ENCODE results near the gene KRT6A. TPM values are rescaled to one million over a fixed set of nuclear protein-coding genes. Genes with fewer than 3 reads are reported as not detected.

Gene KRT6A
- total RNA-seq, 4 donors from 2014 or later = 0.30 TPM; not detected in 3

GRCh38 chr12:52487211-52487610, 5.8 kb downstream of the KRT6A start:
- no peak for DNase-seq (ENCODE audit: low spot score in 2 of 2)
- no peaks in the 10 kb centered on the region for H3K36me3 ChIP-seq
- no peak overlapping the region for H3K4me3 ChIP-seq
- no peaks in the 10 kb centered on the region for H3K27me3 ChIP-seq
- no peaks in the 10 kb centered on the region for H3K4me1 ChIP-seq
- 57 to 84% methylated on average over 1 of the region's 1 CpG for WGBS, 2 donors
- peaks cover 0 to 3% (median 0%) of the 10 kb centered on the region in 4 donors for H3K9me3 ChIP-seq
- TF ChIP-seq POLR2A (IDR thresholded peaks at IDR 0.05) (no peak), EP300 (IDR thresholded peaks at IDR 0.05) (no peak), CTCF (IDR thresholded peaks at IDR 0.05) (no peak)
- H3K27ac ChIP-seq = no peak overlapping the region

- no peak for DNase-seq (ENCODE audit: low spot score in 2 of 2)
- Histone ChIP-seq H3K9me3 (peaks cover 0 to 3% (median 0%) of the 10 kb centered on the region in 4 donors), H3K36me3 (no peaks in the 10 kb centered on the region), H3K4me3 (no peak overlapping the region), H3K27me3 (no peaks in the 10 kb centered on the region), H3K4me1 (no peaks in the 10 kb centered on the region), H3K27ac (no peak overlapping the region)
- 85% methylated on average over 5 of the region's 5 CpGs for WGBS, 2 donors
- TF ChIP-seq POLR2A (IDR thresholded peaks at IDR 0.05) (no peak), EP300 (IDR thresholded peaks at IDR 0.05) (no peak), CTCF (IDR thresholded peaks at IDR 0.05) (no peak)
These were observed 6.6 kb downstream of the KRT6A start for GRCh38 chr12:52486166-52487105.

- no peak overlapping the region for H3K27ac ChIP-seq
- no peak for TF ChIP-seq CTCF (IDR thresholded peaks at IDR 0.05)
- TF ChIP-seq POLR2A (IDR thresholded peaks at IDR 0.05) = no peak
- TF ChIP-seq EP300 (IDR thresholded peaks at IDR 0.05) = no peak
- WGBS, 2 donors = 54 to 55% methylated on average over 3 of the region's 3 CpGs
These were observed 13.0 kb downstream of the KRT6A start for GRCh38 chr12:52480073-52480472.

GRCh38 chr12:52477651-52478050, 15.4 kb downstream of the KRT6A start:
- no peaks in the 10 kb centered on the region for H3K4me1 ChIP-seq
- no peak for DNase-seq (ENCODE audit: low spot score in 2 of 2)
- no peak overlapping the region for H3K27ac ChIP-seq
- H3K4me3 ChIP-seq = no peak overlapping the region
- 67 to 79% methylated on average over 2 of the region's 2 CpGs for WGBS, 2 donors
- no peaks in the 10 kb centered on the region for H3K27me3 ChIP-seq
- H3K36me3 ChIP-seq = no peaks in the 10 kb centered on the region
- H3K9me3 ChIP-seq = no peaks in the 10 kb centered on the region
- TF ChIP-seq EP300 (IDR thresholded peaks at IDR 0.05) = no peak
- TF ChIP-seq CTCF (IDR thresholded peaks at IDR 0.05) = no peak
- TF ChIP-seq POLR2A (IDR thresholded peaks at IDR 0.05) = no peak

More at GRCh38 chr12:52480073-52480472, 13.0 kb downstream of the KRT6A start:
- no peak for DNase-seq (ENCODE audit: low spot score in 2 of 2)
- Histone ChIP-seq H3K9me3 (no peaks in the 10 kb centered on the region), H3K4me1 (no peaks in the 10 kb centered on the region), H3K36me3 (no peaks in the 10 kb centered on the region), H3K27me3 (no peaks in the 10 kb centered on the region), H3K4me3 (no peak overlapping the region)

- WGBS, 2 donors = 93 to 95% methylated on average over 2 of the region's 2 CpGs
- Histone ChIP-seq H3K9me3 (no peaks in the 10 kb centered on the region), H3K4me3 (no peak overlapping the region), H3K36me3 (no peaks in the 10 kb centered on the region), H3K27ac (no peak overlapping the region), H3K27me3 (no peaks in the 10 kb centered on the region), H3K4me1 (no peaks in the 10 kb centered on the region)
- DNase-seq (ENCODE audit: low spot score in 2 of 2) = no peak
- no peak for TF ChIP-seq POLR2A (IDR thresholded peaks at IDR 0.05)
- no peak for TF ChIP-seq EP300 (IDR thresholded peaks at IDR 0.05)
- TF ChIP-seq CTCF (IDR thresholded peaks at IDR 0.05) = no peak
These were observed 18.8 kb downstream of the KRT6A start for GRCh38 chr12:52474212-52474611.
